GM21528 (cell line): Measurements from ENCODE around the gene GLRA2.
"Not testable (repeated sequence)": the region's sequence is repeated elsewhere in the genome, so short reads cannot be mapped to it uniquely, and the experiment has no call there.

Source experiments
- ATAC-seq: cut with Tn5 transposase; IDR thresholded peaks from one replicate; pipeline ENCODE4 v1.9.1; 2021; ENCODE audit warnings: mild to moderate bottlenecking, moderate library complexity; ENCODE audit not compliant: unreplicated experiment, low FRiP score

GLRA2 gene

DNA sequence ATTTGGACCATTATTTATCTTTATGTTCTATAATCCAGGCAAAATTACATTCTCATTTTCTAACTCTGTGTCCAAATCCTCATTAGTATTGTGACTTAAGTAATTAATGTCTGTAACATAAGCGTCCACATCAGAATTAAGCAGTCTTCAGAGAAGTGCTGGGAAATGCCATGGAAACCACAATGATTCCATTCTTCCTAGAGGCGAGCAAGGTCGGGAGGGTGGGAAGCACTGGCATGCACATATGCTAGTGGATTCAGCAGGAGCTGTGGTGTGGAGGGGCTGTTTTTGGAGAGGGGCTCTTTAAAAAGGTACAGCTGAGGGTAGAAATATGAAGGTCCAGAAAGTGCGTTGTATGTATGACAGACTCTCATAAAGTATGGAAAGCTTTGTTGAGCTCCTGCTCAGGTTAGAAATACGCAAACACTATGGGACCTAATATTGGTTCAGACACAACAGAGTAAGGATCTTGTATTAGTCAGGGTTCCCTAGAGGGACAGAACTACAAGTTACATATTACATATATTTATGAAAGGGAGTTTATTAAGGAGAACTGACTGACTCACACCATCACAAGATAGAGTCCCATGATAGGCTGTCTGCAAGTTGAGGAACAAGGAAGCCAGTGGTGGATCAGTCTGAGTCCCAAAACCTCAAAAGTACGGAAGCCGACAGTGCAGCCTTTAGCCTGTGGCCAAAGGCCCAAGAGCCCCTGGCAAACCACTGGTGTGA, 61.5 kb downstream of the GLRA2 start:
- no peak for ATAC-seq

DNA sequence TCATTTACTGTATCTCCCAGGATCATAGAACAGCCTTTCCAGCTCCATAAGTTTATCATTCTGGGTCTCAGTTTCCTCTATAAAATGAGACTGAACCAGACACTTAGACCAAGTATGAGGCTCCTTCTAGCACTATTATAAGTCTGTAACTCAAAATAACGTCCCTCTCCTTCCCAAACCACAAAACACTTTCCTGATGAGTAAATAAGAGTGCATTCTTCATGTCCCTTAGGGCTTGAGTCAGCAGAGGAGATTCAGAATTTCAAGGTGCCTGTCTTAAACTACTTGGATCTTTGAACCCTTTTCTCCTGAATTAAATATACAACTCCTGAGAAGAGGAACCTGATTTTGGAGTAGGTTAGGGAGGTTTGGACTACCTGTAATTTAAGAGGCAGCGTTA, 62.6 kb downstream of the GLRA2 start:
- ATAC-seq, result no peak

DNA sequence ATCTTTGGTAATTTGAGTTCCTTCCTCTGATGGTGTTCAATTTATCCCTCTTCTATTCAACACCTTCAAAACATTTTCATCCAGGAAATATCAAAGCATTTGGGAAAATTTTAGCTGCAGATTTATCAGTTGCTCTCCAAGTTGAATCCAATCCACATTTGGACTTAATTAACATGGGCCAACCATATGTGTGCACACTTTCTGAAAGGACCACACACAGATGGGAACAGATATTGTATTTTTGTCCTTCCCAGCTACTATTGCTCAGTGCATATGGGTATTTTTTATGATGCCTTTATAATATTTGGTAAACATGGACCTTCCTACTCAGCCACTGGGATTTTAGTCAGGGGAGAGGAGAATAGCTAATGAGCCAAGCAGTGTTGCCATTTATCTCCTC, 65.2 kb downstream of the GLRA2 start:
- ATAC-seq, result no peak

DNA sequence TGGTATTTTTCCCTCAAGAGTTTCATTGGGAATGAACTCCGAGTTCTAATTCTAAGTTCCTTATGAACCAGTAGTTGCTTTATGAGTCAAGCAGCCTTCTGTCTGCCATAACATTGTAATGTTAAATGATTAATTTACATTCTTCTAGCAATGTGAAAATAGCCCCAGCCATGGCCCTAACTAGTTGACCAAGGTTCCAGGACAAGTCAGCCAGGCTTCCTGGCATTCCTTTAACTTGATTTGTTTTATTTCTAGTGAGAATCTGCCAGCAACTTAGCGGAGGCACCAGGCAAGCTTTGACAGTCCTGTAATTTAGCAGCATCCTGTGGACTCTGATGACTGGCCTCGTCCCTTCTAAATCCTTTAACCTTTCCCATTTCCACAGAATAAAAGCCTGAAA, 69.0 kb downstream of the GLRA2 start:
- no peak for ATAC-seq

DNA sequence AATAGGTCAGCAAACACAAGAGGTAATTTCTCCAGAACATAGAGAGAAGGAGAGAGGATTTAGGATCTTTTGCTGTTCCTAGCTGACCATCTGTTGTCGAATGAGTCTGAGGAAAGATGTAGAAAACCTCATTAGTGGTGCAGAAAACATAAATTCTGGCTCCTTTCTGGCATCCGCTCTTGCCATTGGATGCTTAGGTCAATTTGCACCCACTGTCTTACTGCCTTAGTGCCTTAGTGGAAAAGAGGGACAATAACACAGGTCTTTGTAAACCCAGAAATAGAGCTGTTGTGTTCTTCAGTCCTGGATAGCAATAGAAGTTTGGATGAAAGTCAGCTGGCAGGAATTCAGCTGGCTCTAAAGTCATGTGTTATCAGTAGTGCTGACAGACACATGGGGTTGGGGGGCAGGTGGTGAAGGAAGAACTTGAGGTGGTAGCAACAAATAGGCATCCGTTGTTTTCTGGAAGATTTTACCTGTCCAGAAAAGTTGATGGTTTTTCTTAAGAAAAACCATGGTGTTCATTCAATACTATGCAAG, 78.2 kb downstream of the GLRA2 start:
- ATAC-seq, result no peak

DNA sequence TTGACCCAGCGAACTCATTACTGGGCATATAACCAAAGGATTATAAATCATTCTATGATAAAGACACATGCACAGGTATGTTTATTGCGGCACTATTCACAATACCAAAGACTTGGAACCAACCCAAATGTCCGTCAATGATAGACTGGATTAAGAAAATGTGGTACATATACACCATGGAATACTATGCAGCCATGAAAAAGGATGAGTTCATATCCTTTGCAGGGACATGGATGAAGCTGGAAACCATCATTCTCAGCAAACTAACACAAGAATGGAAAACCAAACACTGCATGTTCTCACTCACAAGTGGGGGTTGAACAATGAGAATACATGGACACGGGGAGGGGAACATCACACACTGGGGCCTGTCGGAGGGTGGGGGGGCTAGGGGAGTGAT, 83.1 kb downstream of the GLRA2 start:
- not testable (repeated sequence) for ATAC-seq

DNA sequence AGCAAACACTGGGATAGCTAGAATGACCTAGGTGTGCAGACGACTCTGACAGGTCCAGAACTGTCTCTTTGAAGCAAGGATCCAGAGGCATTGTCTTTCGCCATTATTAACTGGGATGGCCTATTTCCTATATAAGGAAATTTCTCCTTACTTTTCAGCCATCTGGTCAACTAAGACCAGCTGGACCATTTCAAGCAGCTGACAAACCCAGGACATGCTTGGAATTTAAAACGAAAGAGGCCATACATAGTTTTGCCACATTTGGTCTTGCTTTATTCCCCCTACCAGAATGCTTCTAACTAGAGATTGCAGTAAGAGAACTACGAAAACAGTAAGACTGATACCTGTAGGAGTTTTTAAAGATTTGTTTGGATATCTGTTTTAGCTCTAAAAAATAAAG, 87.0 kb downstream of the GLRA2 start:
- no peak for ATAC-seq

DNA sequence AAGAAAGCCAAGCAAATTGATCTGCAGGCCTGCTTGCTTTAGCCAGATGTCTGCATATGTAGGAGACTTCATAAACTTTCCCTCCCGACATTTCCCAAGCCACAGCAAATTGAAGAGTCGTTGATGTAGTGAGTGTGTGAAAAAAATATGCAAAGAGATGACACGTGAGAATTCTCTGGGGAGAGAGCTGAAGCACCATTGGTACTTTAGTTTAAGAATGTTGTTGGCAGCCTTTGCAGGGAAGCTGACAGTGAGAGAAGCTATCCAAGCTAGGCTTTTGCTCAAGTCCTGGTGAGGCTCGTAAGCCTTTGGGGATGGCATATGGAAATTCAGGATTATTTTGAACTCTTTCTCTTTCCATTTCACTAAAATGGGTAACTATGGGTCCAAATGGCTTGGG, 87.5 kb downstream of the GLRA2 start:
- no peak for ATAC-seq

DNA sequence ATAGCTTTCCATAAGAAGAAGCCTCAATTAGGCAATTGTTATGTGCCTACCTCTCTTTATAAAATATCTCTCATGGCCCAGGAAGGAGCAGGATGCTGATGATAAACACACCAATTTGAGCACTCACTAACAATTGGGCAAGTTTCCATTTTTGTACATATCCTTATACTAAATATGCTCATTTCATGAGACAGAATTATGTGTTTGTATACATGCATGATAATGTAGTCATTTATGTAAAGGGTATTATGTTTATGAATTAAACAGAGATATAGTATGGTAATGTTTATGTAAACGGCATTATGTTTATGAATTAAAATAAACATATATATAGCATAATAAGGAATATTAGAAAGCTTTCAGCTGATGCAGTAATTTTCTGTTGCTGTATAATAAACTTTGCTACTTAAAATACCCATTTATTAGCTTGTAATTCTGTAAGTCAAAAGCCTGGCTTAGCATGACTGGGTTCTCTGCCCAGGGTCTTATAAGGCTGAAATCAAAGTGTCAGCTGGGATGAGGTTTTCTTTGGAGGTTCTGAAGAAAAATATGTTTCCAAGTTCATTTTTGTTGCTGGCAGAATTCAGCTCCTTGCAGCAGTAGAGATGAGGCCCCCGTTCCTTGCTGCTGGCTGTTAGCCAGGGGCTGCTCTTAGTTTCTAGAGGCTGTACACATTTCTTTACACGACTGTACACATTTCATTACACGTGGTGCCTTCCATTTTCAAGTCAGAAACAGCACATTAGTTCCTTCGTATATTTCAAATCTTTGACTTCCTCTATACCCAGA, 89.0 kb downstream of the GLRA2 start:
- no peak for ATAC-seq

DNA sequence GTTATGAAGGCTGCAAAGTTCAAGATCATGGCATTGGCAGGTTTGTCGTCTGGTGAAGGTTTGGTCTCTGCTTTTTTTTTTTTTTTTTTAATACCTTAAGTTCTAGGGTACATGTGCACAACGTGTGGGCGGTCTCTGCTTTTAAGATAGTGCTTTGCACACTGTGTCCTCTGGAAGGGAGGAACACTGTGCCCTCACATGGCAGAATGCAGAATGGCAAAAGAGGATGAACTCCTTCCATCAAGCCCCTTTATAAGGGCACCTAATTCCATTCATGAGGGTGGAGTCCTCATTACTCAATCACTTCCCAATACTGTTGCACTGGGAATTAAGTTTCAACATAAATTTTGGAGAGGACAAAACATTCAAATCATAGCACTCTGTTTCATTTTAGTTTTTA, 101.4 kb downstream of the GLRA2 start:
- no peak for ATAC-seq

DNA sequence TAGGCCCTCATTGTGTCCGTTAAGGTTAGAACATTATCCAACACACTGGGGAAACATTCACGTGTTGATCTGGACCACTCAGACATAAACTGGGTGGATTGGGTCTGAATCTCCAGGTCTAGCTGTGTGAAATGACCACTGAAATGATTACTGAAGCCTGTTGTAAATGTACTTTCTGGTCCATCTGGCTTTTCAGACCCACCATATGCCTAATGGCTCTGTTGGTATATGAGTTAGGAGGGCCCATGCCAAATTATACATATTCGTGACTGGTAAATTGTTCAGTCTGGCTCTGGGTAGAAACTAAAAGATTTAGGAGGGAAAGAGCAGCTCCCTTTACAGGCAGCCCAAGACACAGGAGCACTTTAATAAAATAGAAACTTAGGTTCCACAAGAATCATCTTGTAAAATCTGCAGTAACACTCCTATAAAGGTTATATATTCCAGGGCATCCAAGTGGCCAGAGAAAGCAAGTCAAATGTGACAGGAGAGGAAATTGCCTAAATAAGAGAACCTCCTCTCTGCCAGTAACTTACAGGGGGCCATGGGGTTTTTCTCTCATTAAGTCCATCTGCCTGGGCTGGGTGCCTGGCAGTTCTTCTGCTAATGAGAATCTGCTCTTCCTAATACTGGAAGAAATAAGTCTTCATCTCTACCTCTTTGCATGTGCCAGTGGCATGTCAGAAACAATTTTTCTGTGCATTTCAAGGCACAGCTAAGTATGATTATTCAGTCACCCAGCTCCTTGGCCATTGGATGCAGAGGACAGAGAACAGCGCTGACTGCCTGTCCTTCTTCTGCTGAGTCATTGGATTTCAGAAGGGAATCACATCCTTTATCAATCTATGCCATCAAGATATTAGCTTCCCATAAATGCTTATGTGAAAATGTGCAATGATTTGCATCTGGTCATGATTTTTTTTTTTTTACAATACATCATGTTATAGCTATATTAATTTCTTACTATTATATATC, 112.6 kb downstream of the GLRA2 start:
- no peak for ATAC-seq

DNA sequence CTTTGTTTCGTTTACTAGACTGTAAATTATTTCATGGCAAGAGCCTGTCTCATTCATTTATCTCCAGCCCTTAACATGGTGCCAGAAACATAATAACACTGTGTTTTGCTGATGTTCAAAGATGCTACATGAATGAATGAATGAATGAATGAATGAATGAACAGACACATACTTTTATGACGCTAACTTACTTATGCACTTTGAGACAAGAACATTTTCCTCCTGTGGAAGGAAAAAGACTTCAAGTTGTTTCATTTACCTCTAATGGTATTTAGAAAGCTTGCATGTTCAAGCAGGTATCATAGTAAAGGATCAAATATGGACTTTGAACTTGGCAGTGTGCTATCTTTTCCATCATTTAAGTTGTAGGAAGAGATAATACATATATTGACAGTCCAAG, 131.6 kb downstream of the GLRA2 start:
- ATAC-seq, result no peak

DNA sequence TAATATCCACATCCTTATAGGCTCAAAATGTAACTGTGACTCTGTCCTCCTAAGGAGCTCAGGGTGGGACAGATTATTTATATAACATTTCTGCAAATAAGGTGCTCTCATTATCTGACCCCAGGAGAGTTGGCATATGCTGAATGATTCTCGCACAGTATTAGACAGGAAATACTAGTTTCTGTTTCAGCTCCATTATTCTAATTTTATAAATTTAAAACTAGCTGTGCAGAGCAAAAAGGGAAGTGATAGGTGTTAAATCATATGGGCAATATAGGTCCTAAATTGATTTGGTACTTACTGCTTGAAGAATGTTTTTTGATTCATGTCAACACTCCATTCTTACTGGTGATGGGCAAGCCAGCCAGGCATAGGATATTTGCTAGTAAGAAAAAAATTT, 141.5 kb downstream of the GLRA2 start:
- ATAC-seq, result peak; percentile 77

DNA sequence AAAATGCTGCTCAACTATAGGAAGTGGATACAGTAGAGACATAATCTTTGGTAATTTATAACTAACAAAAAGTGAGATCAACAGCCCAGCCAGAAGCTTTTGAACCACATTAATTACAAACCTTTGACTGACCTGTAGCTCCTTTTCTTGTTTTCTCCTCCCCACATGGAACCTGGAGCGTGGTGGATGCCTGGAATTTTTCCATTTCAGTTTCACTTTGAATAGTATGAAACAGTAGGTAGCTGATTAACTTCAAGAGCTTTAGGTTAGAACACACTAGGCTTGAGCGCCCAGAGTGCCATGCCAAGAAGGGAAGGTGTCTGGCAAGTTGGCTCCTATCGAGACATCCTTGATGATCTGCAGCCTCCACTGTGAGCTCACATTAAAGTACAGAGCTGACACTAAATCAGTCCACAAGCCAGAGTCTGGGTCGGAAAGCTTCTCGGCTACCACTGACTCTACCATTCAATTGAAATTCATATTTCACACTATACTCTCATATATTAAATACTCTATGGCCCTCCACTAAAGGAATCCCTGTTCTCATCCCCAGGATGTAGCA, 143.4 kb downstream of the GLRA2 start:
- no peak for ATAC-seq

DNA sequence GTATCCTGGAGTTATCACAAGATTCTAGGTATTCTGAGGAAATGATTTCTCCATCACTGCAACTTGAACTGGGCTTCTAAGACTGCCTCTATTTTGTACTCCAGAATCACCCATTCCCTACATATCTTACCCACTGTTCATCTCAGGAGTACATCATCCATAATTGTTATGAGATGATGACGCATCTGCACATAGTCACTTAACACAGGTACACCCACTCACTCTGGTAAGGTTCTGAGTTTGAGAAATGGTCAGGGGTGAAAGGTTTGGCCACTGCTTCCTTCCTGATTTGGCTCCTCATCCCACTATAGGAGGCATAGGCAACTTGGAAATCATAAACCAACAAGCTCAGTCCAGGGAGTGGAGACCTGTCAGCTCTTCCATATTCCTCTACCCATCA, 143.9 kb downstream of the GLRA2 start:
- ATAC-seq, result no peak

DNA sequence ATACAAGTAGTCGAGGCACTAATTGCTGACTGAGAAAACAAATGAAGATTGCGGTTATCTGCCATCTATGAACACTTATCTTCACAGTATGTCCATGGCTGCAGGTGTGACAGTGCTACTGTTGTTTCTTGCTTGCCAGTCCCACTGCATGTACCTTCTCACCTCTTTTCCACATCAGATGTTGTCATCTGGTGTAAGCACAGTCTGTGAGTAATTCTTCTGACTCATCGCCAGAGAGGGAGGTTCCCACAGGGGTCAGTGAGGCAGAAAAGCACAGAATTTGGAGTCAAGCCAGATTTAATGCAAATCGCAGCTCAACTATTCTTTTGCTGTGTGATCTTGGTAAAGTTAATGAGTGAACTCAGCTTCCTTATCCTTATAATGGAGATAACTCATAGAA, 144.4 kb downstream of the GLRA2 start:
- ATAC-seq, result peak; percentile 91

DNA sequence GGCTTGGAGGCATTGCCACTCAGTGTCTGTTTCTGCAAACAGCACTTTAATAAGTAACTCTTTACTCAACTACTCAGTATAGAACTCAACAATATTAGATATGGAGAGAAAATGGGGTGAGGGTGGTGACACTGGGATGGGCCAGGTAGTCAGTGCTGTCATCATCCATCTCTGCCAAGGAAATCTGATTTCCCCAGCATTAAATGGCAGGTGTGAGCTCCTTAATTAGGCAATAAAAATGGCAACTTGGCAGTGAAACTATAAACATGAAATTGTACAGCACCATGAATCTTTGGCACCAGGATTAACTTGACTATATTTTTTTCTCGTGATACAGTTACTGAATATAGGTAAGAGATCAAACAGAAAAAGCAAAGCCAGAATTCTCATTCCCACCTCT, 146.2 kb downstream of the GLRA2 start:
- no peak for ATAC-seq

DNA sequence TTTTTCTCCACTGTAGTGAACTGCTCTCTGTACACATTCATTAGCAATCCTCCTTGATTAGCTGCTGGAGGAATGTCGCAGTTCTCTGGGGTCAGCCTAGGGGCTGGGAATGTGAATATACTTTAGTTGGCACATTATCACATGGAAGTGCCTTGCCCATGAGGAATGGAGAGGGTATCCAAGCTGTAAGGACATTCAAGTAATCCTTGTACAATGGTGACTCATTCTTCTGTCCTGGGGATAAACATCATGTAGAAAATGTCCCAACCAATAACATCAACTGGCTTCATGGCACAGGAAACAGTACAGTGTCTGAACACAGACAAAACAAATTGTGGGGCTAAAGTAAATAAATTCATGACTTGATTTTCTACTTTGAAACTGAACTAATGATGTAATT, 147.1 kb downstream of the GLRA2 start:
- ATAC-seq, result no peak

DNA sequence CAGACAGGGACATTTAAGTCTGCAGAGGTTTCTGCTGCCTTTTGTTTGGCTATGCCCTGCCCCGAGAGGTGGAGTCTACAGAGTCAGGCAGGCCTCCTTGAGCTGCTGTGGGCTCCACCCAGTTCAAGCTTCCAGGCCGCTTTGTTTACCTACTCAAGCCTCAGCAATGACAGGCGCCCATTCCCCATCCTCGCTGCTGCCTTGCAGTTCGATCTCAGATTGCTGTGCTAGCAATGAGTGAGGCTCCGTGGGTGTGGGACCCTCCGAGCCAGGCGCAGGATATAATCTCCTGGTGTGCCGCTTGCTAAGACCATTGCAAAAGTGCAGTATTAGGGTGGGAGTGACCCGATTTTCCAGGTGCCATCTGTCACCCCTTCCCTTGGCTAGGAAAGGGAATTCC, 159.0 kb downstream of the GLRA2 start:
- ATAC-seq, result not testable (repeated sequence)

DNA sequence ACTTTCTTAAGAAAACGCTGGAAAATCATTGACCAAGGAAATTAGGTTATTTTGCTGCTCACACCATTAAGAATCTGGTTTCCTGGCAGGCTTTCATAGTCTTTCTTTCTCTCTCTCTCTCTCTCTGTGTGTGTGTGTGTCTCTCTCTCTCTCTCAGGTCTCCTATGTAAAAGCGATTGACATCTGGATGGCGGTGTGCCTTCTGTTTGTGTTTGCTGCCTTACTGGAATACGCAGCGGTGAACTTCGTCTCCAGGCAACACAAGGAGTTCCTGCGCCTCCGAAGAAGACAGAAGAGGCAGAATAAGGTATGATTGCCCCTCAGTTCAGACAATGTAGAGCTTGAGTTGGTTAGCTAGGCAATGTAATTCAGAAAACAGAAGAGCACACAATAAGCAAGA, 161.2 kb downstream of the GLRA2 start:
- ATAC-seq, result no peak
